Panc1 (cell line): ENCODE results near the gene SAMD4A. TPM values are rescaled to one million over a fixed set of nuclear protein-coding genes. Genes with fewer than 3 reads are reported as not detected.
"Not testable (repeated sequence)": the region's sequence is repeated elsewhere in the genome, so short reads cannot be mapped to it uniquely, and the experiment has no call there.

Experiments
- ATAC-seq: fragments of 200-7000 bp; cut with Tn5 transposase; 2 replicates; pipeline ENCODE4 v1.9.1; 2020; ENCODE audit warnings: mild to moderate bottlenecking, moderate library complexity
- BruUV-seq: library from RNA; stranded (reverse); fragments of 400-500 nt; replicated peaks from 2 replicates; lab custom pipeline; 2021; lab: Mats Ljungman, UMichigan
- CTCF ChIA-PET: fragments of 300-600 bp; sonication (Branson Sonifier 250); formaldehyde crosslinking; loops from one replicate; lab custom pipeline; 2022; ENCODE audit warnings: antibody characterized with exemption; lab: Charles Lee
- POLR2A ChIA-PET: fragments of 300-600 bp; sonication (Branson Sonifier 250); formaldehyde crosslinking; loops from one replicate; lab custom pipeline; 2022; ENCODE audit warnings: antibody characterized with exemption; lab: Charles Lee
- DNase-seq: peaks from one replicate; pipeline ENCODE4 v3.0.0-alpha.2; 2010; ENCODE audit warnings: low read depth, low spot score
- H3K27ac ChIP-seq: 2 replicates; pipeline ENCODE4 v1.5.1; 2011; ENCODE audit warnings: mild to moderate bottlenecking, low read length, inconsistent platforms
- H3K27me3 ChIP-seq: fragments of 200-500 bp; sonication (Bioruptor generic); 2 replicates; pipeline ENCODE4 v1.6.0; 2014; ENCODE audit warnings: low read length, inconsistent platforms; ENCODE audit not compliant: control insufficient read depth, insufficient read depth
- H3K36me3 ChIP-seq: fragments of 200-500 bp; sonication (Bioruptor generic); 2 replicates; pipeline ENCODE4 v1.5.1; 2014; ENCODE audit warnings: inconsistent platforms, mild to moderate bottlenecking, low read length, moderate library complexity; ENCODE audit not compliant: control insufficient read depth, insufficient read depth
- H3K4me1 ChIP-seq: 2 replicates; pipeline ENCODE4 v1.5.1; 2011; ENCODE audit warnings: inconsistent platforms, mild to moderate bottlenecking, low read length, moderate library complexity; ENCODE audit not compliant: control insufficient read depth, insufficient read depth
- H3K4me3 ChIP-seq, 2 experiments: 2 replicates each; pipeline ENCODE4 v1.5.1; 2011 to 2012; ENCODE audit warnings: low read depth in 2 of 2, low read length in 2 of 2, mild to moderate bottlenecking in 2 of 2, inconsistent platforms in 1 of 2, moderate library complexity in 1 of 2
- H3K9me3 ChIP-seq: fragments of 200-500 bp; sonication (Bioruptor generic); 2 replicates; pipeline ENCODE4 v1.5.1; 2014; ENCODE audit warnings: low read depth, mild to moderate bottlenecking, inconsistent platforms, low read length, moderate library complexity; ENCODE audit not compliant: control insufficient read depth, insufficient read depth
- CTCF ChIP-seq: fragments of 450-650 bp; IDR thresholded peaks from 2 replicates; pipeline ENCODE4 v1.5.1; 2017; ENCODE audit warnings: mild to moderate bottlenecking
- POLR2AphosphoS5 ChIP-seq: IDR thresholded peaks from 2 replicates; pipeline ENCODE4 v1.6.1; 2012; ENCODE audit warnings: mild to moderate bottlenecking, low read depth, low read length, moderate library complexity
- REST ChIP-seq, 2 experiments: IDR thresholded peaks; 2 replicates each; pipeline ENCODE4 v1.6.1; 2011 to 2012; ENCODE audit warnings: low read depth in 2 of 2, control low read depth in 1 of 2, low read length in 1 of 2, mild to moderate bottlenecking in 1 of 2, moderate library complexity in 1 of 2; ENCODE audit not compliant: insufficient read depth in 1 of 2
- SIN3A ChIP-seq: IDR thresholded peaks from 2 replicates; pipeline ENCODE4 v1.6.1; 2012; ENCODE audit warnings: low read depth, mild to moderate bottlenecking, low read length, moderate library complexity, borderline replicate concordance; ENCODE audit not compliant: insufficient read depth
- TCF7L2 ChIP-seq: IDR thresholded peaks from 2 replicates; pipeline ENCODE4 v1.6.1; 2011; ENCODE audit warnings: mild to moderate bottlenecking, low read depth, low read length, inconsistent platforms
- in situ Hi-C: cut with HindIII; loops from 2 replicates; pipeline ENCODE4 v1.10.0; 2016; ENCODE audit warnings: low sequenced_read_pairs, low pct_unique_long_range_greater_than_20kb
- intact Hi-C: fragments of 100-400 bp; cut with micrococcal nuclease; formaldehyde crosslinking; loops from one replicate; pipeline ENCODE4 v1.10.0; 2022; ENCODE audit not compliant: unreplicated experiment
- total RNA-seq: library from RNA; stranded (reverse); gene quantifications from one replicate; pipeline ENCODE4 v1.2.1, GENCODE V29; 2021; ENCODE audit not compliant: unreplicated experiment

SAMD4A gene
- total RNA-seq, 1 experiment from 2014 or later = 15.2 TPM

- H3K27me3 ChIP-seq, CTCF ChIA-PET, DNase-seq, BruUV-seq, H3K4me1 ChIP-seq, POLR2A ChIA-PET, in situ Hi-C loops, H3K9me3 ChIP-seq, ATAC-seq, H3K4me3 ChIP-seq, H3K36me3 ChIP-seq, H3K27ac ChIP-seq: not testable (repeated sequence)
- intact Hi-C loops = loop anchor here (10.0 kb wide), 1 partner anchor 237 kb away; the partner anchor contains the start of gene SAMD4A
Measured at GRCh38 chr14:54801482-54801881, 234.6 kb downstream of the SAMD4A start.

GRCh38 chr14:54803396-54803795 lies 236.5 kb downstream of the SAMD4A start:
- BruUV-seq = no TSS peak
- DNase-seq (no peak), ATAC-seq (no peak)
- no peaks in the 10 kb centered on the region for H3K27me3 ChIP-seq
- ChIA-PET POLR2A (interaction anchor here (0.5 kb wide), 1 partner anchor 1279 kb away, joined by 7 read pairs; no protein-coding TSS in a partner anchor), CTCF (no interaction called here)
- intact Hi-C loops = loop anchor here (10.0 kb wide), 1 partner anchor 239 kb away; the partner anchor contains the start of gene SAMD4A
- H3K36me3 ChIP-seq = no peaks in the 10 kb centered on the region
- H3K4me1 ChIP-seq = no peaks in the 10 kb centered on the region
- H3K27ac ChIP-seq = no peak overlapping the region
- H3K4me3 ChIP-seq = no peak overlapping the region
- no peaks in the 10 kb centered on the region for H3K9me3 ChIP-seq
- TF ChIP-seq CTCF (no peak), TCF7L2 (no peak), SIN3A (no peak), REST (IDR thresholded peaks at IDR 0.05; ENCODE audit: insufficient read depth in 1 of 2, low read depth in 2 of 2, low read length in 1 of 2) (no peak), POLR2AphosphoS5 (no peak)
- in situ Hi-C loops = no loop called here

- ChIA-PET CTCF (no interaction called here), POLR2A (no interaction called here)
- H3K27me3 ChIP-seq = no peaks in the 10 kb centered on the region
- H3K9me3 ChIP-seq = no peaks in the 10 kb centered on the region
- H3K36me3 ChIP-seq = no peaks in the 10 kb centered on the region
- DNase-seq (no peak), ATAC-seq (no peak)
- no peaks in the 10 kb centered on the region for H3K4me1 ChIP-seq
- in situ Hi-C loops (no loop called here), intact Hi-C loops (loop anchor here (10.0 kb wide), 1 partner anchor 239 kb away; the partner anchor contains the start of gene SAMD4A)
- no TSS peak for BruUV-seq
- no peak overlapping the region for H3K27ac ChIP-seq
- no peak overlapping the region for H3K4me3 ChIP-seq
- no peak for TF ChIP-seq TCF7L2
- no peak for TF ChIP-seq REST (IDR thresholded peaks at IDR 0.05; ENCODE audit: insufficient read depth in 1 of 2, low read depth in 2 of 2, low read length in 1 of 2)
- no peak for TF ChIP-seq CTCF
- TF ChIP-seq POLR2AphosphoS5 = no peak
- TF ChIP-seq SIN3A = no peak
Measured at GRCh38 chr14:54803926-54804537, 237.1 kb downstream of the SAMD4A start.
